ENCODE measurements around the gene ITIH4. TPM values are rescaled to one million over a fixed set of nuclear protein-coding genes. Genes with fewer than 3 reads are reported as not detected.

Gene ITIH4
- total and polyA plus RNA-seq, 10 of the 15 experiments (the other 5 are each of a cell fraction or from before 2014, with no cell fraction given), result 0.64 to 4.1 (median 1.3) TPM

DNA sequence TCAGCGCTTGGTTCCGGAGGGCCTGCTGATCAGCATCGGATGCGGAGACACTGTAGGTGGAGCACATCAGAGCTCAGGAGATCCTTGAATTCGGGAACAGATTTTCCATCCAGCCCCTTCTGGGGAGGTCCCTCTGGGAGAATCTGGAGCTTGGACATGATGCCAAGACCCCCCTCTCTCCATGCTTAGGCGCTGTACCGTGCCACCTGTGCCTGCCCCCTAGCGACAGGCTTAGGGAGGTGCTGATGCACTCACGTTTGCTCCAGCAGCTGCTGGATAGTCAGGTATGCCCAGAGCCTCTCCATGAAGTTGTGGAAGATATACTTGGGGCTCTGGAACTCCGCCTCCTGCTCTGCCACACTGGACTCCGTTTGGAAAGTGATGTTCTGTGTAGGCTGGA is 9.7 kb downstream of the ITIH4 start:
- in situ Hi-C loops (cut with MboI) (no loop called here), intact Hi-C loops (cut with micrococcal nuclease; ENCODE audit: unreplicated experiment) (loop anchor here (1.0 kb wide), 1 partner anchor 78 kb away; no protein-coding TSS in a partner anchor)
- ChIA-PET SMC1A (ENCODE audit: uncharacterized antibody, unreplicated experiment) (interaction anchor here (1.1 to 1.5 kb wide), 4 partner anchors 30 to 81 kb away, joined by 3 to 5 read pairs (median 4); no protein-coding TSS in a partner anchor), RAD21 (ENCODE audit: unreplicated experiment) (interaction anchor here (1.3 to 2.2 kb wide), 3 partner anchors 41 to 79 kb away, joined by 5 to 8 read pairs (median 5); no protein-coding TSS in a partner anchor), POLR2A (no interaction called here), CTCF (interaction anchor here (0.6 to 2.6 kb wide), 21 partner anchors 9 to 344 kb away, joined by 3 to 25 read pairs (median 4); partner anchors contain the start of gene MUSTN1)
- Histone ChIP-seq H3K4me3 (no peak overlapping the region), H3K9me3 (replicated peaks; ENCODE audit: control insufficient read depth, insufficient read depth, low read length) (no peaks in the 10 kb centered on the region), H4K20me1 (ENCODE audit: control insufficient read depth, insufficient read depth) (no peaks in the 10 kb centered on the region), H3K9ac (ENCODE audit: control insufficient read depth, insufficient read depth, low read length) (no peak overlapping the region), H2AFZ (ENCODE audit: control insufficient read depth, low read depth, low read length) (no peak overlapping the region), H3K27me3 (replicated peaks in 1 of 2; ENCODE audit: control insufficient read depth in 2 of 2, insufficient read depth in 2 of 2, low read length in 1 of 2) (no peaks in the 10 kb centered on the region), H3K79me2 (ENCODE audit: control insufficient read depth, insufficient read depth, low read length) (no peaks in the 10 kb centered on the region), H3K36me3 (ENCODE audit: control insufficient read depth in 2 of 2, insufficient read depth in 2 of 2, low read length in 1 of 2) (no peaks in the 10 kb centered on the region), H3K4me1 (ENCODE audit: control insufficient read depth, insufficient read depth, low read length) (no peaks in the 10 kb centered on the region), H3K27ac (ENCODE audit: control insufficient read depth, insufficient read depth) (no peak overlapping the region), H3K4me2 (ENCODE audit: control insufficient read depth, insufficient read depth) (no peak overlapping the region)
- no peak for FAIRE-seq
- WGBS (ENCODE audit: insufficient coverage, insufficient replicate concordance, low lambda C conversion rate, missing lambda C conversion rate), result 49% methylated on average over 11 of the region's 11 CpGs
- peak; percentile 85 for ATAC-seq
- no peak for DNase-seq (ENCODE audit: low read depth, low spot score)
- no TSS peak for BruUV-seq (replicated peaks)
- TF ChIP-seq HDAC2 (IDR thresholded peaks at IDR 0.05), result no peak
- TF ChIP-seq NFIC (IDR thresholded peaks at IDR 0.05; ENCODE audit: low read depth, low read length), result no peak
- peak; percentile 49; the same call in 1 of the 2 replicates for TF ChIP-seq SMC3 (IDR thresholded peaks at IDR 0.05; ENCODE audit: borderline replicate concordance, low read length)
- 0 out of 4 replicates have a peak, but pooled peaks of 1 of the 2 experiments have one; percentile 23 for TF ChIP-seq BHLHE40 (IDR thresholded peaks at IDR 0.05; ENCODE audit: borderline replicate concordance in 1 of 2, low read depth in 2 of 2, low read length in 1 of 2)
- TF ChIP-seq TCF7 (IDR thresholded peaks at IDR 0.05; ENCODE audit: borderline replicate concordance), result no peak
- no peak for TF ChIP-seq SMAD5 (IDR thresholded peaks at IDR 0.05; ENCODE audit: low read depth)
- TF ChIP-seq BMI1 (IDR thresholded peaks at IDR 0.05; ENCODE audit: borderline replicate concordance), result no peak
- TF ChIP-seq MYC (IDR thresholded peaks at IDR 0.05; ENCODE audit: insufficient read depth, insufficient read length, insufficient replicate concordance, low read length, severe bottlenecking), result no peak
- no peak for TF ChIP-seq MAX (IDR thresholded peaks at IDR 0.05; ENCODE audit: low read depth, low read length)
- peak; percentile 54 for TF ChIP-seq RAD21 (IDR thresholded peaks at IDR 0.05; ENCODE audit: insufficient read depth, low read depth, low read length)
- no peak for TF ChIP-seq ZNF622 (IDR thresholded peaks at IDR 0.05)
- TF ChIP-seq NR2C2 (IDR thresholded peaks at IDR 0.05; ENCODE audit: borderline replicate concordance, control insufficient read depth, insufficient read length, low read depth), result no peak
- TF ChIP-seq RFX5 (IDR thresholded peaks at IDR 0.05; ENCODE audit: low read depth, low read length), result no peak
- no peak for TF ChIP-seq ZNF24 (IDR thresholded peaks at IDR 0.05)
- TF ChIP-seq, protein P1, sequence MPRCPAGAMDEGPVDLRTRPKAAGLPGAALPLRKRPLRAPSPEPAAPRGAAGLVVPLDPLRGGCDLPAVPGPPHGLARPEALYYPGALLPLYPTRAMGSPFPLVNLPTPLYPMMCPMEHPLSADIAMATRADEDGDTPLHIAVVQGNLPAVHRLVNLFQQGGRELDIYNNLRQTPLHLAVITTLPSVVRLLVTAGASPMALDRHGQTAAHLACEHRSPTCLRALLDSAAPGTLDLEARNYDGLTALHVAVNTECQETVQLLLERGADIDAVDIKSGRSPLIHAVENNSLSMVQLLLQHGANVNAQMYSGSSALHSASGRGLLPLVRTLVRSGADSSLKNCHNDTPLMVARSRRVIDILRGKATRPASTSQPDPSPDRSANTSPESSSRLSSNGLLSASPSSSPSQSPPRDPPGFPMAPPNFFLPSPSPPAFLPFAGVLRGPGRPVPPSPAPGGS (IDR thresholded peaks at IDR 0.05; ENCODE audit: borderline replicate concordance, insufficient read depth, low read depth, low read length, poor library complexity, severe bottlenecking), result no peak
- TF ChIP-seq, protein P2, sequence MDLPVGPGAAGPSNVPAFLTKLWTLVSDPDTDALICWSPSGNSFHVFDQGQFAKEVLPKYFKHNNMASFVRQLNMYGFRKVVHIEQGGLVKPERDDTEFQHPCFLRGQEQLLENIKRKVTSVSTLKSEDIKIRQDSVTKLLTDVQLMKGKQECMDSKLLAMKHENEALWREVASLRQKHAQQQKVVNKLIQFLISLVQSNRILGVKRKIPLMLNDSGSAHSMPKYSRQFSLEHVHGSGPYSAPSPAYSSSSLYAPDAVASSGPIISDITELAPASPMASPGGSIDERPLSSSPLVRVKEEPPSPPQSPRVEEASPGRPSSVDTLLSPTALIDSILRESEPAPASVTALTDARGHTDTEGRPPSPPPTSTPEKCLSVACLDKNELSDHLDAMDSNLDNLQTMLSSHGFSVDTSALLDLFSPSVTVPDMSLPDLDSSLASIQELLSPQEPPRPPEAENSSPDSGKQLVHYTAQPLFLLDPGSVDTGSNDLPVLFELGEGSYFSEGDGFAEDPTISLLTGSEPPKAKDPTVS (IDR thresholded peaks at IDR 0.05; ENCODE audit: low read depth, low read length), result no peak
- TF ChIP-seq FOXM1 (IDR thresholded peaks at IDR 0.05; ENCODE audit: low read depth, low read length), result no peak
- TF ChIP-seq, protein P3, sequence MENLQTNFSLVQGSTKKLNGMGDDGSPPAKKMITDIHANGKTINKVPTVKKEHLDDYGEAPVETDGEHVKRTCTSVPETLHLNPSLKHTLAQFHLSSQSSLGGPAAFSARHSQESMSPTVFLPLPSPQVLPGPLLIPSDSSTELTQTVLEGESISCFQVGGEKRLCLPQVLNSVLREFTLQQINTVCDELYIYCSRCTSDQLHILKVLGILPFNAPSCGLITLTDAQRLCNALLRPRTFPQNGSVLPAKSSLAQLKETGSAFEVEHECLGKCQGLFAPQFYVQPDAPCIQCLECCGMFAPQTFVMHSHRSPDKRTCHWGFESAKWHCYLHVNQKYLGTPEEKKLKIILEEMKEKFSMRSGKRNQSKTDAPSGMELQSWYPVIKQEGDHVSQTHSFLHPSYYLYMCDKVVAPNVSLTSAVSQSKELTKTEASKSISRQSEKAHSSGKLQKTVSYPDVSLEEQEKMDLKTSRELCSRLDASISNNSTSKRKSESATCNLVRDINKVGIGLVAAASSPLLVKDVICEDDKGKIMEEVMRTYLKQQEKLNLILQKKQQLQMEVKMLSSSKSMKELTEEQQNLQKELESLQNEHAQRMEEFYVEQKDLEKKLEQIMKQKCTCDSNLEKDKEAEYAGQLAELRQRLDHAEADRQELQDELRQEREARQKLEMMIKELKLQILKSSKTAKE (IDR thresholded peaks at IDR 0.05; ENCODE audit: low read depth, poor library complexity, severe bottlenecking), result no peak
- no peak for TF ChIP-seq NRF1 (conservative IDR thresholded peaks at IDR 0.05; ENCODE audit: low read depth, low read length)
- TF ChIP-seq HCFC1 (IDR thresholded peaks at IDR 0.05; ENCODE audit: low read length), result no peak

Measured in GM12878 (cell line).